NCI-H1105 (cell line): ENCODE results near the gene UBXN1.

Experiments used
- DNase-seq: peaks from one replicate; lab custom pipeline; 2025; lab: John Stamatoyannopoulos, UW

The UBXN1 gene, protein sequence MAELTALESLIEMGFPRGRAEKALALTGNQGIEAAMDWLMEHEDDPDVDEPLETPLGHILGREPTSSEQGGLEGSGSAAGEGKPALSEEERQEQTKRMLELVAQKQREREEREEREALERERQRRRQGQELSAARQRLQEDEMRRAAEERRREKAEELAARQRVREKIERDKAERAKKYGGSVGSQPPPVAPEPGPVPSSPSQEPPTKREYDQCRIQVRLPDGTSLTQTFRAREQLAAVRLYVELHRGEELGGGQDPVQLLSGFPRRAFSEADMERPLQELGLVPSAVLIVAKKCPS

DNA sequence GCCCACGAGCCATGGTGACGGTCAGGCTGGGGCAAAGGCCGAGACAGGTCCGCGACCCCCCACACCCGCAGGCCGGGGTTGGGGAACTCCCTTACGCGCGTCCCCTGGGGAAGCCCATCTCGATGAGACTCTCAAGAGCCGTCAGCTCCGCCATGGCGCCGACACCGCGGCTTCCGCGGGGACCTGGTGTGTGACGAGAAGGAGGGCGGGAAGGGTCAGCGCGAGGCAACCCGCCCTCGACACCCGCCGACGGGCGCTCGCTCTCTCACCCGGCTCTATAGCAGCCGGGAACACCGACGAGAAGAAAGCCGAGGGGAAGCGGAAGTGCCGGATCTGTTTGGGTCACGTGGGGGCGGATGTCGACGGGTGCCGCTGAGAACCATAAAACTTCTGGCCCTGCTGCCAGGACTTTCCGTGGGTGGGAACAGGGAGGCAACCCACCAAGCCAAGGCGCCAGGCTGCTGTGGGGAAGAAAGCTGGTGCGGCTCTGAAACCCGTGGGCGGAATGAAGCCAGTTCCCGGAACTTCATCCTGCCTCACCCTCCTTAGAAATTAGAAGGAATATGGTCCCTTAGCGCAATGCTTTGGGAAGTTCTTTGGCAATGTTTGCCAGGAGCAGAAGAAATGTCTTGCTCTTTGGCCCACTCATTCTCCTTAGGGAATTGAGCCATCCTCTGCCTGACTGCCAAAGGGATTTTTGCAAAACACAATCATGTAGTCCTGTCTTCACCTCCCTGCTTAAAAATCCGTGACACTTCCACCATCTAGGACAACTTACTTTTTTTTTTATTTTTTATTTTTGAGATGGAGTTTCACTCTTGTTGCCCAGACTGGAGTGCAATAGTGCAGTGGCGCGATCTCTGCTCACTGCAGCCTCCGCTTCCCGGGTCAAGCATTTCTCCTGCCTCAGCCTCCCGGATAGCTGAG, at the start of gene UBXN1:
Gene UBXN1, minus strand, starts transcription at position 304 of the 927 bp plus-strand sequence. Its CDS starts 150 bp downstream, at position 154.
- DNase-seq = peak; percentile 85

DNA sequence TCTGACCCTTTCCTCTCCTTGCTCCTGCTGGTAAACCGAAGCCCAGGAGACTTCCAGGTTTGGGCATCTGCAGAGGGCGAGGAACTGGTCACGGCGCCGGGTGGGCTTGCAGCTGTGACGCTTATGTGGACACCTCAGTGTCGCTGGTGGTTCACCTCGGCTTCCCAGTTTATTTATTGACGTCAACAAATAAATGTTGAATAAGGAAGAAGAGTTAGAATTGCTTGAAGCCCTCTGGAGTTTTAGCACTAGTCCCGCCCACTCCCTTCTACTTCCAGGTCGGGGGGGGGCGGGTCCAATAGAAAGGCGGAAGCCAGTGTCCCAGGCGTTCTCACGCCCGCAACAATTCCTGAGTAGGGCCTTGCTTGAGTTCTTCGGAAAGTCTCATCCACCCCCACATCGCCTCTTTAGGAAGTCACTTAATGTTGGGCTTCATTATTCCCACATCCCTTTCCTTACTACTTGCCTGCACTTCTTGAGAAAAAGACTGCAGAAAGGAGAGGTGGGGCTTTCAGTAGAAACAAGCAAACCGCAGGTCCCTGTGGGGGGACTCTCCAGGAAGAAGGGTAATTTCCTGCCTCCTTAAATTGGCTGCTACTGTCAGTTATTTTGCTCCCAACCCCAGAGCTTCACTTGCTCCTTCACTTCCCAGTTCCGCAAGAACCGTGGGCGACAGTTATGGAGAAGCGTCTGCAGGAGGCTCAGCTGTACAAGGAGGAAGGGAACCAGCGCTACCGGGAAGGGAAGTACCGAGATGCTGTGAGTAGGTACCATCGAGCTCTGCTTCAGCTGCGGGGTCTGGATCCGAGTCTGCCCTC, 49.5 kb upstream of the UBXN1 start, which contains the start of gene TTC9C:
Gene TTC9C, plus strand, starts transcription at position 316 of the 818 bp plus-strand sequence. Its CDS starts 363 bp downstream, at position 679.
- peak; percentile 87 for DNase-seq

DNA sequence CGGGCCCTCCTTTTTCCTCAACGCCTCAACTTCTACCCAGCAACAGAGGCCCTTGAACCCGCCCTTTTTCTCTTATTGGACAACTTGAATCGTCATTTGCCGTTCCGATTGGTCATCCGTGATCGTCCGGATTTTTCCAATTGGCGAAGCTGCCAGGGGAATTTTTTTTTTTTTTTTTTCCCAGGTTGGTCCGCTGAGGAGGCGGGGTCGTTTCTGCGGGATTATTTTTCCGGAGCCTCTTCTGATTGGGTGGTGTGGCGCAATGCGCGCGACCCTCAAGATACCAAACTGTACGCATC, 48.9 kb upstream of the UBXN1 start:
- DNase-seq = peak; percentile 99

DNA sequence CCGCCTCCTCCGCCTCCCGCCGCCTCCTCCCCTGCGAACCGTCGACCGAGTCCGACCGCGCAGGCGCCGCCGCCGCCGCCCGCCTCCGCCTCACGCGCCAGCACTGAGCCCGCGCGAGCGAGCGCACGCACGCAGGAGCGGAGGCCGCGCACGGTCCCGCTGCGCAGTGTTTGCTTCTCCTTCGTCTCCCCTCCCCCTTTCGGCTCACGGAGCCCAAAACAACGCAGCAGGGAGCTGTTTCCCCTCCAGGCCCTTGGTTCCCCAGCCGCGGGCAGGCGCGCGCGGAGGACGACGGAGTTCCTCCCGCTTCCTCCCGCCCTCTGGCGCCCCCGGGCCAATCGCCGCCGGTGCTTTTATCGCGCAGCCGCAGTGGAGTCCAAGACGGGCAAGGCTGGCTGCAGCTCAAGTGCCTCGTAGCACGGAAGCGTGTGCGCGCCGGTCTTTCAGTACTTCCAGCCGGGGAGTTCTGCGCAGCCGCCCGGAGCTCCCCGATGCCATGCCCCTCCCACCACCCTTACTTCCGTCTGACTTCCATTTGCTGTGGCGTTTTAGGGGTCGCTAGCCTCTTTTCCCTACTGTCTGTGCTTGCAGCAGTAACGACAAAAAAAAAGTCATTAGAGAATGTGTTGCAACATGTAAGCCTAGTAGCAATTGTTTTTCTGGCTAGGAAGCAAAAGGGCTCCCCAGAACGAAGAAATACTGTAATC, 48.4 kb upstream of the UBXN1 start, which contains the start of gene HNRNPUL2:
Gene HNRNPUL2, minus strand, starts transcription at position 293 of the 707 bp plus-strand sequence. CDS start 301 bp downstream, outside the sequence.
- DNase-seq = peak; percentile 99

DNA sequence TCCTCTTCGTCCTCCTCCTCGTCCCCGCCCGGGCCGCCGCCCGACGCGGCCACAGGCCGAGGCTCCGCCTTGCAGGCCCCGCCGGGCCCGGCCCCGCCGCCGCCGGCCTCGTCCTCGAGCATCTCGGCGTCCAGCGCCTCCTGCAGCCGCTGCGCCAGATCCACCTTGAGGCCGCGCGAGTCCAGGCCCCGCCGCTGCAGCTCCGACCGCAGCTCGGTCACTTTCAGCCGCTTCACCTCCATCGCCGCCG, 48.0 kb upstream of the UBXN1 start:
- no peak for DNase-seq

DNA sequence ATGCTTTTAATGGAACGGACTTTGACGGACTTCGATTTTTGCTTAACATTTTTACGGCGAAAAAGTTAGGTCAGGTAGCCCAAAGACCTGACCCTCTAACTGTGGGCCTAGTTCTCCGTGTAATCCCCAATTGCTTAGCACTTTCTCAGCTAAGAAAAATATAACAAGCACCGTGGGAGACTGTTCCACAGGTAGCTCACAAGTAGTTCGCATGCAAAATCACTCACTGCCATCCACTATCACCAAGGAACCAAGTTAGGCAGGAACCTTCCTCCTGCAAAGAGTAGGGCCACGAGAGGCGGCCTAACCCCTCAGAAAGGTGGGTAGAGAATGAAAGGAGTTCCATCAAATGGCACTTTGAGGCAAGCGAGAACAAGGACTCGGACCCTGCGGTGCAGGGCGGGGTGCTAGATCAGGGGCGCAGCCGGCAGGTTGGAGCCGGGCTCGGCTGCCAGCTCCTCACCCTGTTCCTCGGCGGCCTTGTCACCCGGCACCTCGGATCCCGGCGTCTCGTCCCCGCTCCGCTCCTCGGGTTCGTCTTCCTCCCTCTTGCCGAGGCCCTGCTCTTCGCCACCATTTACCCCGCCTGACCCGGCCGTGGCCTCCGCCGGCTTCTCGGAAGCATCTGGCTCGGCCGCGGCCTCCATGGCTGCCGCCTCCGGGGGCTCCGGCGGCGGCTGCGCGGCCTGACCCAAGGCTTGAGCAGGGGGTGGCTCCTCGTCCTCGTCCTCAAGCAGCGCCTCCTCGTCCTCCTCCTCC, 47.5 kb upstream of the UBXN1 start:
- no peak for DNase-seq

DNA sequence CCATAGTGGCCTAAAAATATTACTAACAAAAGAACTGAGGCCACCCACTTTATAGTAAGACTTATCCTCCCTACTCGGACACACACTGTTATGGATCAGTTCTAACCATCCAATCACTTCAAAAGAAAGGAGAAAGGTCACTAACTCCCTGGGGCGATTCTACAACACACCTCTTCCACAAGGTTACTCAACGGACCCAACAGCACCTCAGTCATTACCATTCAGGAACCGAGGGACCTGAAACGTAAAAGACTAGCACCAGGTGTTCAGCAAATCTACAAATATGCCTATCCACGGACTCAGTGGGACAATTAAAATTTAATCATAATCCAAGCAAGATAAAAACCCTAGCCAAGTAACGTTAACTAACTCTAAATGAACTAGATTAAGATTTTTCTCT, 46.8 kb upstream of the UBXN1 start:
- no peak for DNase-seq

DNA sequence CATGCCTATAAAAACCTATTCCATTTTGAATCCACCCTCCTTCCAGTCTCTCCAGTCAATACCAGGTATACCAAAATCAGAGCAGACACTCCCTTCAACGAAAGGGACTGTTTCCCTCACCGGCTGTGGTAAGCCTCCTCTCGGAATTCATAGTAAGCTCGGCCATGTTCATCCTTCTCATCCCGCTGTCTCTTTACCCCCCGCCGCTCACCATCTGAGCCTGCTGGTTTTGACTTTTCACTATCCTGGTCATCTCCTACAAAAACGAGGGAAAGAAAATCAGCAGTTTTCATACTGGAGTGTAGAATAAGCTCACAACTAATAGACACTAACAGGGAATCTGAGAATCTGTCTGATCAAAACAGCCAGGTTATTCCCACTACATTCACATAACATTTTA, 45.3 kb upstream of the UBXN1 start:
- no peak for DNase-seq

DNA sequence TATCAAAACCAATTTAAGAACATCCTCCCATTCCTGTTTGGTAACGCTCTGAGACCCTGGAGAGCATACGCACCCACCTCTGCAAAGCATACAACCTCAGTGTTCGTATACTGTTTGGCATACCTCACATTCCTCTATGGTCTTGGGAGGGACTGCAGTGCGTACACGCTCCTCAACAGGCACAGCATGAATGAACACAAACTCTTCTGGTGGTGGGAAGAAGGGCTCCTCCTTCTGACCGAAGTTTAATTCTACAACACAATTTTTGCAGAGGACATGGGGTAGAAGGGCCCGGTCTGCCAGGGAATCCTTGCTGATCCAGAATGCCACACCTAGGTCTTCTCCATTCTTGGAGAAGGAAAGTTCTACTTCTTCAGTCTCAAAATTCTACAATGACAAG, 43.1 kb upstream of the UBXN1 start:
- DNase-seq = no peak

DNA sequence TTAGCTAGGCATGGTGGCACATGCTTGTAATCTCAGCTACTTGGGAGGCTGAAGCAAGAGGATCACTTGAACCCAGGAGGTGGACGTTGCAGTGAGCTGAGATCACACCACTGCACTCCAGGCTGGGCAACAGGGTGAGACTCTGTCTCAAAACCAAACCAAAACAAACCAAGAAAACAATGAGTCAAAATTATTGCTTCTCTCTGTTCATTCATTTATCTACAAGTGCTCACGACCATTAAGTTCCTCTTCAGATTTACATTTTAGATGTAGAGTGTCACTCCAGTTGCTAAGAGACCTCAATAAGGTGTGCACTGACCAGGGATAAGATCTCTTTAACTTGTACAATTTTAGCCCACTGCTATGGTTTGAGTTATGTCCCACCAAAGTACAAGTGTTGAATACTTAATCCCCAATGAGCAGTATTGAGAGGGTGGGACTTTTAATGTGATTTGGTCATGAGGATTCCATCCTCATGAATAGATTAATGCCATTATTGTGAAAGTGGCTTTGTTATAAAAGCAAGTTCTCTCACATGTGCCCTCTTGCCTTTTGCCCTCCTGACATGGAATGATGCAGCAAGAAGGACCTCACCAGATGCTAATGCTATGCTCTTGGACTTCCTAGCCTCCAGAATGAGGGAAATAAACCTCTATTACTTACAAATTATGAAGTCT, 40.6 kb upstream of the UBXN1 start:
- no peak for DNase-seq

DNA sequence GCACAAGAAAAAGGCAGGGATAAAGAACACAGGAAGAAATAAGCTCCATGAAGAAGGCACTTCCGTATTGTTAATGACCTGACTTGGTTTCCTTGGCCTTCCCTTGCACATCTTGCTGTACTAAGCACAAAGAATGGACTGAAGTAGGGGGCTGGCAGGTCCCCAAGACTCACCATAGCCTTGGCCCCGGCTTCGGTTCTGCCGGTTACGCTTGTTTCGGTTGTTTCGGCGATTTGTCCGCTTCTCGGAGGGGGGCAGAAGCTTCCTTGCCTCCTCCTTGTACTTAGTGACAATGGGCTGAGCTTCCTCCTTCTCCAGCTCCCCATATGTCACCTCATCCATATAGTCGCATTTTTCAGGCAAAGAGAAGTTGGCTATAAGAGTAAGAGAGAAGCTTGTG, 37.9 kb upstream of the UBXN1 start:
- no peak for DNase-seq

DNA sequence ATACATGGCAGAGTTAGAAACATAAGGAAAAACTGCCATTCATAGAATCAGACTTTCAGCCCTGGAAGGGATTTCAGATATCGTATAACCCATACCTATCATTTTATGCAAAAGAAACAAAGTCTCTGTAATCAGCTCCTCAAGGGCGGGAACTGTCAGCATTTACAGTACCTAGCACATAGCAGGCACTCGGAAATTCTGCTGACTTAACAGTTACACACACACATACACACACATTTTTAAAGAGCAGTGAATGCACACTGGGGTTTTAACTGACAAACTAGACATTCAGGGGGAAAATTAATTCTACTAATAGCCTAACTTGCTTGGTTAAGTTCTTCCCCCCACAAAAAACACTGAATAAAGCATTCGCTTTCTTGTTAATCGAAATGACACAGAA, 37.3 kb upstream of the UBXN1 start:
- no peak for DNase-seq

DNA sequence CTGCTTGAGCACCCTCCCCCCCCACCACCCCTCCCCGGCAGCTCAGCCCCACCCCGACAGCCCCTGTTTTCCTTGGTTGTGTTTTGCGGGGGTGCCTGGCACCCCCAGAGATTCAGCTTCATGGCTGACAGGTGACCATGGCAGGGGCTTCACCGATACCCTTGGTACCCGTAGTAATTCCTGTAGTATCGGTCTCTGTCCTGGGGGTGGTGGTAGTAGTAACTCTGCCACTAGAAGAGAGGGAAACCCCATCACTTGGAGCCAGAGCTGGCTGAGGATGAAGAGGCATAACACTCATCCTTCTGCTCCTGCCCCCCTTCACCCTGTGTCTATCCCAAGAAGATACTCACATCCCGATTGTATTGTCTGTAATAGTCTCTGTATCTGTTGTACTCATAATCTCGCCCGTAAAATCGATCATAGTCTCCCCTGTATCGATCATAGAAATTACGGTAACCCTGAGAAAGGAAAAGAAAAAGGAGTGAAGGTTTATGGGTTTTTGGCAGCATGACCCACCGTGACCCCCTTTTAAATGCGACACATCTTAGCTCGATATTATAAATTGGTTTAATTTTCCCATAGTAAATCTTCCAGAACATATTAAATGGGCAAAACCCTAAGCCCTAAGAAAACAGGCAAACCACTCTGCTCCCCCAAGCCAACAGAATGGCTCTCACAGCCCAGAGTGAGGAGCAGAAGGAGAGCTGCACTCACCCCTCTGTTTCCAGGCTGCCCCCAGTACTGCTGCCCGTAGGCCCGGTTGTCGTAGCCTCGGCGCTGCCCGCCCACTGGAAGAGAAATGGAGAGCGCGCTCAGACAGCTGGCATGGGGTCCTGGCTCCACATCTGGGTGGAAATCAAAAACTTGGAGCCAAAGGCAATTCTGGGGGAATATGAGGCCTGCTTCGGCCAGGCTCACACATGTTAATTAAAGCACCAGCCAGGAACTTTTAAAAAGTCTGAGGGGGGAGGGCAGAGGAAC, 36.6 kb upstream of the UBXN1 start:
- DNase-seq = no peak

DNA sequence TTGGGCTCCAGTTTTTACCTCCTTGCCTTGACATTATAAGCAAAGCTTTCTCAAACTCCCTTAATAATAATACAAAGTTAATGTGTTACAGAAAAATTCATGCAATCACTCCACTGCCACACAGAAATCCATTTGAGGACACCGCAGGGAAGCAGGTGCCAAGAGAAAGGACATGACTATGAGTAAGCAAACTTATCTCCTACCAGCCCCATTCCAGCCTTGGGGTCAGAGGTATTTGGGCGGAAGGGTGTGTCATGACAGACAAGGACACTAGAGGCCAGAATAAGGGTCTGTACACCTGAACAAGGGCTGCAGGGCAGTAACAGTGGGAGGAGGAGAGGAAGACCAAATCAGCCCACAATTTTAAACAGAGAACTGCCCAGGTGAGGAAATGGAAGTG, 34.5 kb upstream of the UBXN1 start:
- no peak for DNase-seq

DNA sequence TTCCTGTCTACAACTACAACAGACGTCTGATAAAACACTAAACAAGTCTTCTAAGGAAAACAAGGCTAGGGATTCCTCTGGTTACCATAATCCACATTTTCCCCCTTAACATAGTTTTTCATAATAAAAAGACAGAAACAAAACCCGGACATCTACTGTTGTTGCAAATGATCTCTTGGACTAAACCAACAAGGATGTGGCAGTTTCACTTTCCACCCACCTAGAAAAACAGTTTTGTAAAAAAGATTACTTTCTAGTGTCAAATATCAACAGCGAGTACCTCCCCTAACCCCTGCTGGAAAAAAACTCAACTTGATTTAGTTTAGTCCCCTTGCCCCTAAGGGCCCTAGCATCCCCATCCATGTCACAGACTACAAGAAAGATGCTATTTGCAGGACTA, 34.0 kb upstream of the UBXN1 start:
- DNase-seq = no peak

DNA sequence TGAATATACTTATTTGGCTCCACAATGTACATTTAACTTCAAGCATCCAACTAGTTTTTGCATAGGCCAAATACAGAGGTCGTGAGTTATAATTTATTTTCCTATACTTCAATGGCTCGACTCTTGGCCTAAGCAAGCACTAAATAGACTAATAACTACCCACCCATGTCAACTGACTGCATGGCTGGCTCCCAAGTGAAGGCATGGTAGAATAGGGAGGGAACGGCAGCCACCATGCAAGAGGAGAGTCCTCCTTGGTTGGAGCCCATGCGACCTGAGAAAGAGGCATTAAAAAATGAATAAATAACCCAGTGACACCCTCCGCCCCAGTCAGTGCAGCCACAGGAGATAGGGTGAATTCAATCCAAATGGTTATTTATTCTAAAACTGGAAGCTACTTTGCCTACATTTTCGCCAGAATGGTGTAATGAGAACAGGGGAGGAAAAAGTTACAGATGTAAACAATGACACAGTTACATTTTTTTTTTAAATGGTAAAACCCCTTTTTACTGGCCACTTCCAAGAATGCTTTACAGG, 33.5 kb upstream of the UBXN1 start:
- DNase-seq = no peak

DNA sequence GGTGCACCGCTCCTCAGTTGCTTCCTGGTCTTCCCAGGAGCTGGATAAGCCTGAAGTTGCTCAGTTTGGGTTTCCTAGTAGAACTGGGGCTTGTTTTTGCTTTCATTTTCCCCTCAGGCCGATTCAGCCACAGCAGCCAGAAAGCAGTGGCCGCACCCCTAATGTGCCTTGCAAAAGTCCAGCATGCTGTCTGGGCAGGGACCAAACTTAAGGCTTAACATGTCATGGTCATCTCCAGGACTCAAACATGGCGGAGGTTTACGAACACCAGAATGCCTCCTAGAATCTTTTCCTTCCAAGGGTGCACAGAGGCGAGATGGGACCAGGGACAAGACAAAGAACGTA, 31.1 kb upstream of the UBXN1 start:
- DNase-seq = peak; percentile 59

DNA sequence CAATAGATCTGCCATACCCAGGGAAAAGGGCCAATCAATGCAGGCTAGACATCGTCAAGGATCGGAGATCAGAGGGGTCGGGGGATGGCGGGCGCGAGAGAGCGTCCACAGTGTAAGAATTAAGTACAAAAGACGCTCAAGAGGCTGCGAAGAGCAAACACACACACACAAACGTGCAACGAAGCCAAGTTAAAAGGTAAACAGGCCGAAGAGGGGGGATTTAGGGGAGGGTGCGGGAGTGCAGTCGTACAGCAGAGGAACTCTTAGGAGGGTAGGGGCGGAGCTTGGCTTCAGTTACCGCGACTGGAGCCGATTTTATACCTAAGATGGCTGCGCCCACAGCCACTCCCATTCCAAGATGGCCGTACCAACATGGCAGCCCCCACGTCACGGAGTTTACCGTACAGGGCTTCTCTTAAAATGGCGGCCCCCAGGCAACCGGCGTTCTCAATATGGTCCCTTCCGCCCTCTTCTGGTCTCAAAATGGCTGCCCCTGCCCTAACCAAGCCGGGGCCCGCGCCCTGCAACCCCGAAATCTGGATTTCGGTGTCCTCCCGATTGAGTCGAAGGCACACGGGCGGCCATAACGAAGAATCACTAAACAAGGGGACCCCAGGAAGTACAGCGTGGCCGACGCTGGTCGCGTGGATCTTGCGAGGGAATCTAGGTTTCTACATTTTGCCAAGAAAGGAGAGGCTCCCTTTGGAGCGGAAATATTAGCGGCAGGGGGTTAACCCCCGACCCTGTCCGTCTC, 30.6 kb upstream of the UBXN1 start:
- peak; percentile 99 for DNase-seq

DNA sequence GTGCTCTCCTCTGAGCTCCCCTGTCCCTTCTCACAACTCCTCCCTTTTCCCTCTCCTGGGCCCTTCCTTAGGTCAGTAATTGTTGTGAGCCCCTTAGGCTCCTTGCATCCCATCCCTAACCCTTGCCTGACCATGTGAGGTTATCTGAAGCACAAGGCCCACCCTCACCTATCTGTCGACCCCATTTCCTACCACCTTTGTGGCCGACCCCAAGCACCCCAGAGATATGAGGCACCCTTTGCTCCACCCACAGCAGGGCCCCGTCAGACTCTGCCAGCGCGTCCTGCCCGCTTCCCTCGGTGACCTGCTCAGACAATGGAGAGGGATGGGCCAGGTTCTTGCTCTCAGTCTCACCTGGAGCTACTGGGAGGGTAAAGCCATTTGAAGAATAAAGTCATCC, 29.9 kb upstream of the UBXN1 start:
- peak; percentile 71 for DNase-seq
